IPS-18a (cell line): Measurements from ENCODE around the gene ZSCAN22.
A peak's percentile ranks its signal among the peaks of the same experiment; 100 is the strongest.
"Not testable (repeated sequence)": the region's sequence is repeated elsewhere in the genome, so short reads cannot be mapped to it uniquely, and the experiment has no call there.

ENCODE experiments used
- H3K27ac ChIP-seq: one replicate; pipeline ENCODE4 v1.5.1; 2013; ENCODE audit warnings: low read length
- H3K27me3 ChIP-seq: one replicate; pipeline ENCODE4 v1.6.1; 2013; ENCODE audit warnings: mild to moderate bottlenecking, low read length; ENCODE audit not compliant: control insufficient read depth, insufficient read depth
- H3K36me3 ChIP-seq: one replicate; pipeline ENCODE4 v1.6.1; 2013; ENCODE audit warnings: low read depth, low read length; ENCODE audit not compliant: control insufficient read depth
- H3K4me1 ChIP-seq: one replicate; pipeline ENCODE4 v1.6.1; 2013; ENCODE audit warnings: low read depth, low read length; ENCODE audit not compliant: control insufficient read depth
- H3K4me3 ChIP-seq: one replicate; pipeline ENCODE4 v1.5.1; 2013; ENCODE audit warnings: low read length
- H3K9ac ChIP-seq: one replicate; pipeline ENCODE4 v1.6.1; 2013; ENCODE audit warnings: mild to moderate bottlenecking, low read length, moderate library complexity
- H3K9me3 ChIP-seq: one replicate; pipeline ENCODE4 v1.6.1; 2013; ENCODE audit warnings: low read depth, low read length; ENCODE audit not compliant: control insufficient read depth

Gene ZSCAN22

DNA sequence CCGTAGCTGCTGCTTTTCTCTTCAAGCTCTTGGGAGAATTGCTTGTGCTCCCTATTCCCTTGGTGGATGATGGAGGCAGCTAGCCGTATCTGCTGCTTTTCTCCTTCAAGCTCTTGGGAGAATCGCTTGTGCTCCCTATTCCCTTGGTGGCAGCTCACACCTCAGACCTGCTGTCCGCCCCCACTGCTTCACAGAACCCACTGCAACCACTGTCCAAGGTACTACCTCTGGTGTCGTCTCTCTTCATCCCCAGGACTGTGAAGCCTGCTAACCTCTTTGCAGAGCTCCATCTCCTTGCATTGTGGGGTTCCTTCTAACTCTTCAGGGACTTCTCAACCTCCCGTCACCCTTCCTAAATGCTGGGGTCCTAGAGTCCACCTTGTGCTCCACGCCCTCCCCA lies 26.2 kb upstream of the ZSCAN22 start:
- no peak overlapping the region for H3K4me3 ChIP-seq
- H3K9ac ChIP-seq: no peak overlapping the region
- H3K9me3 ChIP-seq: no peaks in the 10 kb centered on the region
- H3K27me3 ChIP-seq: no peaks in the 10 kb centered on the region
- H3K27ac ChIP-seq: no peak overlapping the region
- peaks cover 36% of the 10 kb centered on the region for H3K36me3 ChIP-seq
- H3K4me1 ChIP-seq: no peaks in the 10 kb centered on the region

DNA sequence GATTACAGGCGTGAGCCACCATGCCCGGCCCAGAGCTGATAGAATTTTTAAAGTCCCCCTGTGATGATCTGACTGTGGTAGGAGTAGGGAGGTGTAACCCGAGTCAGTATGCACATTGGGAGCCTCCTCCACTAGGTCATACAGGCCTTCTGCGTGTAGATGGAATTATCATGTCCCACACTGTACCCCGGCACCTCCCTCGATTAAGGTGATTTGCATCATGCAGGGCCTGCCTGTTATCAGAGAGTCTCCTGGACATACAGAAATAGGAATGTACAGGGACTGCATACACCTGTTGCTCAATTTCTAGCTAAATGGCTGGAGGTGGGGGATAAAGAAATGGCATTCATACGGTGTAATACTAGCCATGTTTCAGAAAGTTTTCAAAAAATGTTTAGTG lies 22.5 kb upstream of the ZSCAN22 start:
- Histone ChIP-seq H3K9me3 (no peaks in the 10 kb centered on the region), H3K9ac (no peak overlapping the region), H3K27me3 (no peaks in the 10 kb centered on the region)

DNA sequence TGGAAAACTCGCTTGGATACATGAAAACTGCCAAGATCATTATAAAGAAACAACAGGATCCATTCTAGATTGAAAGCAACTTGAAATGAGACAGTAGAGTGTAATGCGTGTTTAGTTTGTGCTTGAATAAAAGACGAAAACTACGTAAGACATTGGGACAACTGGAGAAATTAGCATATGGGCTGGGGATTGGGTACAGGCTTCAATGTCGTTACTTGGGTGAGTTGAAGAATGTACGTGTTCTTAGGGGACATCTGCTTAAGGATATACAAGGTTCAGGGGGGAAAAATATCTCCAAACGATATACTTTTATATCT lies 22.1 kb upstream of the ZSCAN22 start:
- Histone ChIP-seq H3K9ac (no peak overlapping the region), H3K27me3 (no peaks in the 10 kb centered on the region)

More for the DNA sequence above, 22.5 kb upstream of the ZSCAN22 start:
- Histone ChIP-seq H3K4me3 (peak overlapping the region; percentile 85), H3K36me3 (peaks cover 31% of the 10 kb centered on the region), H3K4me1 (peaks cover 3% of the 10 kb centered on the region), H3K27ac (no peak overlapping the region)

DNA sequence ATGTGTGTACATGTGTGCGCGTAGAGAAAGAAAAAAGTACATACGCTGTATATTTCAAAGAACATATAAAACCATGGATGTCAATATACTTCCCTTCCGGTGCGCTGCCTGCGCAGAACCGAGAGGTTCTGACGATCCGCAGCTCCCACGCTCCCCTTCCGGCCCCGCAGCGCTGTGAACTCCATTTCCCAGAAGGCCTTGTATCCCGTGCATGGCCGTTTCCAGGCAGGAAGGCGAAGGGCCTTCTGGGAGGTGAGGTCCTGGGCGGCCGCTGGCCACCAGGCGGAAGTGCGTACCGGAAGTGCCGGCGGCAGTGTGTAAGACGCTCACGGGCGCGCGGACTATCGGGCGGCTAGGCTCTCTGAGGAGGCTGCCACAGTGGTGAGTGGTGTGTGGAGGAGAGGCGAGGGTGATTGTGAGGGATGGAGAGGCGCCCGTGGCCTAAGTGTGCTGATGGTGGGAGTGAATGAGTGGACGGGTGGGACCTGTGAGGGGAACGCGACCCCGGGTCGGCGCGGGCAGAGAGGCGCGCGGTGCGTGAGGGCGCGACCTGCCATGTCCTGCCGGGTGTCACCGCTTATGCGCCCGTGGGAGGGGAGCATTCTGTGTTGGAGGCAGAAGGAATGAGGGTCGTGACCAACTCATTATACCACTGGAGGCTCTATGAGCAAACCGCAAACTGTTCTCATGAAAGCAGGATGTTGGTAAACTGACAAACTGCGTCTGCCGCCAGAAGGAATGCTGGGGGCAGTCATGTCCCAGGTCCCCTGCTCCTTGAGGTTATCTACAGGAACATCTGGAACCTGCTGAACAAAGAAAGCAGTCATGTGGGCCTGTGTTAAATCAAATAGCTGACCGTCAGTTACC lies 21.5 kb upstream of the ZSCAN22 start, which contains the start of gene ERVK3-1:
Gene ERVK3-1 (plus strand): TSS at position 313 of the 867 bp plus-strand sequence. CDS start 6,792 bp downstream, outside the sequence.
- H3K36me3 ChIP-seq: peaks cover 24% of the 10 kb centered on the region

More for the DNA sequence above, 22.1 kb upstream of the ZSCAN22 start:
- peak overlapping the region; percentile 85 for H3K4me3 ChIP-seq
- peaks cover 30% of the 10 kb centered on the region for H3K36me3 ChIP-seq
- no peaks in the 10 kb centered on the region for H3K9me3 ChIP-seq
- peaks cover 3% of the 10 kb centered on the region for H3K4me1 ChIP-seq
- H3K27ac ChIP-seq: no peak overlapping the region

DNA sequence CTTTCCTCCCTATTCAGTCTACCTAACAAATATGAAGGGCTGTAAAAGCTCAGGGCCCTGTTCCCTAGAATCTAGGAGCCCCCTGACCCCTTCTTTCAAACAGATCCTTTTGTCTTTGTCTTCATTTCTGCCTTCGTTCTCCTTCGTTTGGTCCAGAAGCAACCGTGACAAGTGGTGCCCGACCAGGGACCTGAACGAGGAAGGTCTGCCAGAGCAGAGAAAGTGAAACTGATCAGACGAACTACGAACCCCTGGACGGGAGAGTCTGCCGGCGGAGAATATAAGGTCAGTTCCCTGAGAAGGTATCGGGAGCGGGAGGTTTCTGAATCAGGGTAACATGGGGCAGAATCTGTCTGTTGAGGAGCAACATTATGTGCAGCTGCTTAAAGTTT lies 20.9 kb upstream of the ZSCAN22 start:
- Histone ChIP-seq H3K9me3 (no peaks in the 10 kb centered on the region), H3K9ac (peak overlapping the region; percentile 69), H3K4me3 (peak overlapping the region; percentile 85), H3K4me1 (peaks cover 3% of the 10 kb centered on the region), H3K36me3 (peaks cover 18% of the 10 kb centered on the region), H3K27ac (no peak overlapping the region), H3K27me3 (no peaks in the 10 kb centered on the region)

More for the DNA sequence above, 21.5 kb upstream of the ZSCAN22 start, which contains the start of gene ERVK3-1:
- Histone ChIP-seq H3K9ac (peak within 1 kb of the TSS; percentile 69), H3K27me3 (no peaks in the 10 kb centered on the region), H3K4me1 (peaks cover 3% of the 10 kb centered on the region), H3K27ac (no peak within 1 kb of the TSS), H3K4me3 (peak within 1 kb of the TSS; percentile 85), H3K9me3 (no peaks in the 10 kb centered on the region)

DNA sequence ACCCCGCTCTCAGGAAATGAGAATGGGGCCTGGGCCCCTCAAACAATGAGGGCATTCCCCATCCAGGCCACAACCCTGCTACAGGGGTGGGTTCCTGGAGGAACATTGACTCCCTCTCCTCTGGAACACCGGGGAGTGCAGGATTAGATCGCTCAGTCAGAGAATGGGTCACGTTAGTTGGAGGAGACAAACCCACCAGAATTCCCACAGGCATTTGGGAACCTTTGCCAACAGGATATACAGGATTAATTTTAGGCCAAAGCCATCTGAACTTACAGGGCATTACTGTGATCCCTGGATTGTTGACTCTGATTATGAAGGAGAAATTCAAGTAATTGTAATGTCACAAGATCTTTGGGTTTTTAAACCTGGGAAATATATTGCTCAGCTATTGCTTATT lies 19.1 kb upstream of the ZSCAN22 start:
- H3K27ac ChIP-seq: no peak overlapping the region
- H3K9me3 ChIP-seq: no peaks in the 10 kb centered on the region
- no peak overlapping the region for H3K4me3 ChIP-seq
- H3K27me3 ChIP-seq: no peaks in the 10 kb centered on the region
- H3K4me1 ChIP-seq: peaks cover 3% of the 10 kb centered on the region
- H3K36me3 ChIP-seq: peaks cover 26% of the 10 kb centered on the region
- H3K9ac ChIP-seq: no peak overlapping the region

DNA sequence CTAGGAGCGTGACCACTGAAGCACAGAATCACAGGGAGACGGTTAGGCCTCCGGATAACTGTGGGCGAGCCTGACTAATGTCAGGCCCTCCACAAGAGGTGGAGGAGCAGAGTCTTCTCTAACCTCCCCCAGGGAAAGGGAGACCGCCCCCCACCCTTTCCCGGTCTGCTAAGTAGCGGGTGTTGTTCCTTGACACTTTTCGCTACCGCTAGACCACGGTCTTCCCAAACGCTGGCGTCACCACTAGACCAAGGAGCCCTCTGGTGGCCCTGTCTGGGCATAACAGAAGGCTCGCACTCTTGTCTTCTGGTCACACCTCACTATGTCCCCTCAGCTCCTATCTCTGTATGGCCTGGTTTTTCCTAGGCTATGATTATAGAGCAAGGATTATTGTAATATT lies 16.1 kb upstream of the ZSCAN22 start:
- H3K4me1 ChIP-seq: not testable (repeated sequence)

DNA sequence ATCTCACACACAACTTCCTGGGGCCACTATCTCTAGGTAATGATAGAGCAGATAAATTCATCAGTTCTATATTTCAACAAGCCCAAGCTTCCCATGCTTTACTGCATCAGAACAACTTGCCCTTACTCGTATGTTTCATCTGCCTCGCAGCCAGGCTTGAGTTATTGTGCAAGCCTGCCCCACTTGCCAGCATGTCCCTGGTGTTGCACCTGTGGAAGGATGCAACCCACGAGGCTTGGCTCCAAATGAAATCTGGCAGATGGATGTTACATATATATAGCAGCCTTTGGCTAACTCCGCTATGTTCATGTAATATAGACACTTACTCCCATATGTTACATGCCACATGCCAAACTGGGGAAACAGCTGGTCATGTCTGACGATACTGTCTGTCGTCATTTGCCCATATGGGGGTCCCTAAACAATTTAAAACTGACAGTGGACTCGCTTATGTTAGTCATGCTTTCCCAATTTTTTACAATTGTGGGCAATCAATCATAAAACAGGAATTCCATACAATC lies 15.4 kb upstream of the ZSCAN22 start:
- Histone ChIP-seq H3K9me3 (no peaks in the 10 kb centered on the region), H3K36me3 (peaks cover 48% of the 10 kb centered on the region), H3K27ac (no peak overlapping the region), H3K9ac (no peak overlapping the region), H3K4me1 (no peaks in the 10 kb centered on the region), H3K27me3 (no peaks in the 10 kb centered on the region), H3K4me3 (no peak overlapping the region)

More for the DNA sequence above, 16.1 kb upstream of the ZSCAN22 start:
- not testable (repeated sequence) for H3K9me3 ChIP-seq, H3K27me3 ChIP-seq, H3K9ac ChIP-seq, H3K27ac ChIP-seq, H3K4me3 ChIP-seq
- peaks cover 48% of the 10 kb centered on the region for H3K36me3 ChIP-seq

DNA sequence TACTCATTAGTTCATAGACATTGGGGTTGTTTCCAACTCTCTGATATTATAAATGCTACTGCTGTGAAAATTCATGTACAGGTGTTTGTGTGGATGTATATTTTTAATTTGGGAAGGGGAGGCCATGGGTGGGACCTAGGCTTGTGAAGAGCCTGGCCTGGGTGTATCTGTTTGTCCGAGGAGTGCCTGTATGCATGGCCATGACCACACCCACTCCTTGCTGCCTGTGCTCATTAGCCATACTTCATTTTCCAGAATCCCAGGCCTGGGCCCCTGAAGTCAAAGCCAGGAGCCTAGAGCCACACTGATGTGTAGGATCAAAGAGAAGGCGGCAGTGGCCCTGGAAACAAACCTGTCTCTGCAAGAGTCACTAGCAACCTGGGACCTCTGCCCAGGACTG lies 11.2 kb upstream of the ZSCAN22 start:
- no peak overlapping the region for H3K27ac ChIP-seq
- peaks cover 36% of the 10 kb centered on the region for H3K36me3 ChIP-seq
- no peak overlapping the region for H3K9ac ChIP-seq
- H3K9me3 ChIP-seq: no peaks in the 10 kb centered on the region
- no peaks in the 10 kb centered on the region for H3K4me1 ChIP-seq
- H3K27me3 ChIP-seq: no peaks in the 10 kb centered on the region
- no peak overlapping the region for H3K4me3 ChIP-seq

DNA sequence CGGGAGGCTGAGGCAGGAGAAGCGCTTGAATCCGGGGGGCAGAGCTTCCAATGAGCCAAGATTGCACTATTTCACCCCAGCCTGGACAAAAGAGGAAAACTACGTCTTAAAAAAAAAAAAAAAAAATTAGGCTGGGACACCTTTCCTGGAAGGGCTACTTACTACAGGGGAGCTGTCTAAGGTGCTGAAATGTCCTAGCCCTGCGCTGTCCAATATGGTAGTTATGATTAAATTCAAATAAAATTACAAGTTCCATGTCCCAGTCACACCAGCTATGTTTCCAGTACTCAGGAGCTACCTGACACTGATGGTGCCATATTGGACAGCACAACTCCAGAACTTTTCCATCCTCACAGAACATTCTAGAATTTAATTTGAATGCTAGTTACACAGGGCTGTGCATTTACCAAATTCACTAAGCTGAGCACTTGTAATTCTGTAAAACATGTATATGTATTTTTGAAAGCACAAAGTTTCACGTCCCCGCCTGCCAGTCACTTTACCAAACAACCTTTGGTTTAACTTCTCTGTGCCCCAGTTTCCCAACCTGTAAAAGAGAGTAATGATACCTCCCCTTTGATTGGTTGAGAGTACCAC lies 9.2 kb upstream of the ZSCAN22 start:
- Histone ChIP-seq H3K27me3 (no peaks in the 10 kb centered on the region), H3K36me3 (peaks cover 23% of the 10 kb centered on the region), H3K4me3 (no peak overlapping the region), H3K27ac (no peak overlapping the region), H3K4me1 (no peaks in the 10 kb centered on the region), H3K9me3 (no peaks in the 10 kb centered on the region), H3K9ac (no peak overlapping the region)

DNA sequence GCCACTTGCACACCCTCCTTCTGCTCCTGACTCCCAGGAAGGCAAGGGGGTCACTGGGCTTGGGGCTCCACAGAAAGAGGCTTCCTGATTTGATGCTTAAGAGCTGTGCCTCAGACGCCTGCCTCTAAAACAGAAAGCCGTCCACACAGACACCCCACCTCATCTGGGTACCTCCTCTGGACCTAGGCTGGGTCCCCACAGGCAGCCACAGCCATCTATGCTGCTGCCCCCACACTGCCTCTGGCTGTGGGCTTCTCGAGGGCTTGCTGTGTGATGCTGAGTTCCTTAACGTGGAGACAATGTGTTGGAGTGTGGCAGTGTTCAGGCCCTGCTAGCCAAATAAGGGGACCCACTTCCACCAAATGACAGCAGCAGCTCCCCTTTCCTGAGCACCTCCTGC lies 8.5 kb upstream of the ZSCAN22 start:
- Histone ChIP-seq H3K9me3 (no peaks in the 10 kb centered on the region), H3K27ac (no peak overlapping the region), H3K4me1 (no peaks in the 10 kb centered on the region), H3K4me3 (no peak overlapping the region), H3K9ac (no peak overlapping the region), H3K27me3 (no peaks in the 10 kb centered on the region), H3K36me3 (peaks cover 18% of the 10 kb centered on the region)
